Bronchial epithelial cell (primary cell): Measurements from ENCODE around the gene DOK5. TPM values are rescaled to one million over a fixed set of nuclear protein-coding genes. Genes with fewer than 3 reads are reported as not detected.

Experiments used
- DNase-seq: peaks from one replicate; pipeline ENCODE4 v3.0.0-alpha.2; 2010; ENCODE audit warnings: low read depth
- FAIRE-seq: peaks from 2 replicates; lab custom pipeline; 2011; peaks lifted over from hg19 to GRCh38; lab: Jason Lieb, UNC
- H3K27me3 ChIP-seq: 2 replicates; pipeline ENCODE4 v1.5.1; 2011; ENCODE audit warnings: low read length; ENCODE audit not compliant: control insufficient read depth, insufficient read depth
- H3K36me3 ChIP-seq: 2 replicates; pipeline ENCODE4 v1.5.1; 2011; ENCODE audit warnings: low read length; ENCODE audit not compliant: control insufficient read depth, insufficient read depth
- H3K4me3 ChIP-seq: 2 replicates; pipeline ENCODE4 v1.5.1; 2011; ENCODE audit warnings: mild to moderate bottlenecking, low read depth, low read length, control low read depth
- total RNA-seq: library from RNA; depleted of rRNA; stranded (reverse); fragments of >200 nt; gene quantifications from 2 replicates; pipeline ENCODE4 v1.2.1, GENCODE V29; 2014
- TF ChIP-seq, protein P1 (sequence below): IDR thresholded peaks from 2 replicates; pipeline ENCODE4 v1.5.1; 2011; ENCODE audit warnings: mild to moderate bottlenecking, moderate library complexity, low read length, control low read depth, inconsistent platforms; ENCODE audit not compliant: insufficient read depth, severe bottlenecking

The DOK5 gene
- total RNA-seq, 1 donor from 2014 or later, result not detected

DNA sequence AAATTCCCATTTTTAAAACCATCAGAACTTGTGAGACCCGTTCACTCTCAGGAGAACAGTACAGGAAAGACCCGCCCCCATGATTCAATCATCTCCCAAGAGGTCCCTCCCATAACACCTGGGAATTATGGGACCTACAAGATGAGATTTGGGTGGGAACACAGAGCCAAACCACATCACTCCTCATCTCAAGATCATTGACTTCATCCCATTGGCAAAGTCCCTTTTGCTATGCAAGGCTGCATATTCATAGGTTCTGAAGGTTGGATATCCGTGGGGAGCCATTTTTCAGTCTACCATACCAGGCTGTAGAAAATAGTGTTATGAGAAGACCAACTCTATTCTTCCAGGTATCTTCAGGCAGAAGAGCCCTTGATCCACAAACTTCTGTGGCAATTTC, 219.1 kb downstream of the DOK5 start:
- Histone ChIP-seq H3K27me3 (no peaks in the 10 kb centered on the region), H3K36me3 (no peaks in the 10 kb centered on the region), H3K4me3 (no peak overlapping the region)
- TF ChIP-seq, protein P1, sequence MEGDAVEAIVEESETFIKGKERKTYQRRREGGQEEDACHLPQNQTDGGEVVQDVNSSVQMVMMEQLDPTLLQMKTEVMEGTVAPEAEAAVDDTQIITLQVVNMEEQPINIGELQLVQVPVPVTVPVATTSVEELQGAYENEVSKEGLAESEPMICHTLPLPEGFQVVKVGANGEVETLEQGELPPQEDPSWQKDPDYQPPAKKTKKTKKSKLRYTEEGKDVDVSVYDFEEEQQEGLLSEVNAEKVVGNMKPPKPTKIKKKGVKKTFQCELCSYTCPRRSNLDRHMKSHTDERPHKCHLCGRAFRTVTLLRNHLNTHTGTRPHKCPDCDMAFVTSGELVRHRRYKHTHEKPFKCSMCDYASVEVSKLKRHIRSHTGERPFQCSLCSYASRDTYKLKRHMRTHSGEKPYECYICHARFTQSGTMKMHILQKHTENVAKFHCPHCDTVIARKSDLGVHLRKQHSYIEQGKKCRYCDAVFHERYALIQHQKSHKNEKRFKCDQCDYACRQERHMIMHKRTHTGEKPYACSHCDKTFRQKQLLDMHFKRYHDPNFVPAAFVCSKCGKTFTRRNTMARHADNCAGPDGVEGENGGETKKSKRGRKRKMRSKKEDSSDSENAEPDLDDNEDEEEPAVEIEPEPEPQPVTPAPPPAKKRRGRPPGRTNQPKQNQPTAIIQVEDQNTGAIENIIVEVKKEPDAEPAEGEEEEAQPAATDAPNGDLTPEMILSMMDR, result no peak
- FAIRE-seq (no peak), DNase-seq (no peak)

DNA sequence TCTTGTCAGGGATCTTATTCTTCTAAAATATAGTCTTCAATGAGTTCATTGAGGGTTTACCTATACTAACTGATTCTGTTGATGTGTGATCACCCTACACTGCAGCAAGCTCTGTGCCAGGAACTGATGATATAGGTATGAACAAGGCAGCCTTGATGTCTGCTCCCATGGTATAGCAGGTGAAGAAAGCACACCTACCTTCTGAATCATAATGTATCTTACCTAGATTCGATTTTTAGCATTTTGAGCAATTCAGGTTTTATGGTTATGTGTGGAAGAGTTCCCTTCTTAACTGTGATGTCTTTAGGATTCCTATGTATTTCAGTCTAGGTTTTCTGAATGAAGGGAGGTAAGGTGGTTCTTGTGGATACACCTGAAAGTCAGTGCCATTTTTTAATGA, 223.0 kb downstream of the DOK5 start:
- FAIRE-seq (no peak), DNase-seq (no peak)
- TF ChIP-seq, protein P1, result no peak
- no peak overlapping the region for H3K4me3 ChIP-seq
- H3K36me3 ChIP-seq, result no peaks in the 10 kb centered on the region
- H3K27me3 ChIP-seq, result no peaks in the 10 kb centered on the region
